HEK293 (cell line): ENCODE data around the gene ARHGEF7.

Experiments
- CTCF ChIP-seq: fragments of 450-650 bp; formaldehyde crosslinking; IDR thresholded peaks from 2 replicates; pipeline ENCODE4 v1.5.1; 2016; ENCODE audit warnings: missing biosample characterization, missing genetic modification characterization
- MZF1 ChIP-seq: fragments of 450-650 bp; formaldehyde crosslinking; IDR thresholded peaks from 2 replicates; pipeline ENCODE4 v1.5.1; 2017; ENCODE audit warnings: missing biosample characterization, missing genetic modification characterization, borderline replicate concordance
- REPIN1 ChIP-seq: fragments of 450-650 bp; formaldehyde crosslinking; IDR thresholded peaks from 2 replicates; pipeline ENCODE4 v1.5.1; 2017; ENCODE audit warnings: missing biosample characterization, missing genetic modification characterization, low read depth
- YY1 ChIP-seq: fragments of 450-650 bp; formaldehyde crosslinking; IDR thresholded peaks from 2 replicates; pipeline ENCODE4 v1.5.1; 2018; ENCODE audit warnings: missing biosample characterization, missing genetic modification characterization
- ZBTB11 ChIP-seq: fragments of 450-650 bp; formaldehyde crosslinking; conservative IDR thresholded peaks from 2 replicates; pipeline ENCODE4 v1.5.1; 2016; ENCODE audit warnings: low read depth, missing biosample characterization, missing genetic modification characterization
- ZNF114 ChIP-seq: fragments of 450-650 bp; formaldehyde crosslinking; IDR thresholded peaks from 2 replicates; pipeline ENCODE4 v1.5.0; 2017; ENCODE audit warnings: missing biosample characterization, missing genetic modification characterization
- ZNF488 ChIP-seq: fragments of 450-650 bp; formaldehyde crosslinking; IDR thresholded peaks from 2 replicates; pipeline ENCODE4 v1.5.1; 2016; ENCODE audit warnings: missing biosample characterization, missing genetic modification characterization
- ZNF768 ChIP-seq: fragments of 450-650 bp; formaldehyde crosslinking; IDR thresholded peaks from 2 replicates; pipeline ENCODE4 v1.5.1; 2018; ENCODE audit warnings: missing biosample characterization, mild to moderate bottlenecking, missing genetic modification characterization

GRCh38 chr13:111249637-111250360 lies 134.7 kb downstream of the ARHGEF7 start:
- TF ChIP-seq YY1 (tag by site-specific recombination) (no peak), CTCF (tag by site-specific recombination) (no peak), ZNF768 (tag by site-specific recombination) (no peak), REPIN1 (tag by site-specific recombination) (no peak), ZNF114 (no peak), ZBTB11 (tag by site-specific recombination) (no peak), MZF1 (tag by site-specific recombination) (no peak), ZNF488 (tag by site-specific recombination) (no peak)
